Activated CD8-positive, alpha-beta memory T cell treated with anti-CD3 and anti-CD28 coated beads for 24 hours (primary cell): ENCODE data around the gene SLC2A4RG.
A peak's percentile ranks its signal among the peaks of the same experiment; 100 is the strongest.

Experiments used
- DNase-seq: peaks from one replicate; pipeline ENCODE4 v3.0.0-alpha.2; 2020

SLC2A4RG gene

DNA sequence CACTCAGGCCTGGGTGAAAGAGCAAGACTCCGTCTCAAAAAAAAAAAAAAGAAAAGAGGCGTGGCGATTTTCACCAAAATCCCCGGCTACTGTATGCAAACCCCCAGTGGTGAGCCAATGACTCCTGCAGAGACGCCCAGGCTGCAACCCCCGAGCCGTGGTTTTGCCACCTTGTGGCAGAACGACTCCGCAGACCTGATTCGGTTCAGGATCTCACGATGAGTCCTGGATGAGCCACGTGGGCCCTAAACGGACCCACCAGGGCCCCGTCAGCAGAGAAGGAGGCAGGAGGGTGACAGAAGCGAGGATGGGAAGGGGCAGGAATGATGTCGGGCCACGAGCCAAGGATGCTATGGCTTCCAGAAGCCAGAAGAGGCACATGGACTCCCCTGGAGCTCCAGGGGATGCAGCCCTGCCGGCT is 42.5 kb downstream of the SLC2A4RG start:
- DNase-seq = peak; percentile 78

DNA sequence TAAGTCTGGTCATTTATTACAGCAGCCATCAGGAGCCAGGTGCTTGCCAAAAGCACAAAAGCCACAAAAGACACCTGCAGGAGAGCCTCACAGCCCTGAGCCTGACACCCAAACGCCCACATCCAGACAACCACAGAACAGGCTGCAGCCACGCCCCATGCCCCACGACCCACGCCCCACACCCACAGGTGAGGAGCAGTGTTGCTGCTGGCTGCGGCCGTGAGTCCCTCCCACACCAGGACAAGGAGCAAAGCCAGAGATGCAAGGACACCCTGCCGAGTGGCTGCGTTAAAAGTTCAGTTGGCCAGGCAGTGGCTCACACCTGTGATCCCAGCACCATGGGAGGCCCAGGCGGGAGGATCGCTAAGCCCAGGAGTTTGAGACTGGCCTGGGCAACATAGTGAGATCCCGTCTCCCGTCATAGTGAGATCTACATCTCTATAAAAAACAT is 43.0 kb downstream of the SLC2A4RG start:
- DNase-seq = no peak

DNA sequence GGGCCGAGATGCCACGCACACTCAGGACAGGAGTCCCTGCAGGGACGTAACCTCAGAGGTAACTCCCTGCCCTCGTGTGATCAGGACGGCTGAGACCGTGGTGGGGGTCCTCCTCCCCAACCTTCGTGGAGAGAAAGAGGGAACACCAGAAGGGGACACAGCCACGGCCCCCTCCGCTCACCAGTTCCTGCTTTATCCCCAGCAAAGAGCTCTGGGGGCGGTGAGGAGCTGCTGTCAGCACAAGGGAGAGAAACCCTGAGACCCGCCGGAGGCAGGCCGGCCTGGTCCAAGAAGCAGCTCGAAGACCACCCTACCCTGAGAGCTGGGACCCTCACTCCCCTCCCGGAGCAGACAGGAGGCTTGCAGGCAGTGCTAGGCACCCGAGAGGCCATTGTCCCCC is 44.4 kb downstream of the SLC2A4RG start:
- DNase-seq = no peak

DNA sequence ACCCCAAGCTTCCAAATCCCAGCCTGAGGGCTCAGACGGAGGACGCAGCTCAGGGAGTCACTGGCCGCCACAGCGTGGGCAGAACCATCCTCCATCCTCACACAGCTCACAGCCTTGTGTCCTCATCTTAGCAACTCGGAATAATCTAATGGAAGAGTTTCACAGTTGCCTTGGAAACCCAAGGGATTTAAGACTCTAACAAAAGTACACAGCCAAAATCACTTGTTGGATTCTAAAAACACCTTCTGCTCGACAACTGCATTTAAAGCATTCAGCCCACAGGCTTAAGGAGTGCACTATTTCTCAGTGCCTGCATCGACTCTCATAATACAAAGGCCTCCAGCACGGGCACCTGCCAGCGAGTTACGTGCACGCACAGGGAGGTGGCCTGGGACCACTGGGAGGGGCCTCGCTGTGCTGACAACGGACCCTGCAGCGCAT is 46.1 kb downstream of the SLC2A4RG start:
- DNase-seq = no peak

DNA sequence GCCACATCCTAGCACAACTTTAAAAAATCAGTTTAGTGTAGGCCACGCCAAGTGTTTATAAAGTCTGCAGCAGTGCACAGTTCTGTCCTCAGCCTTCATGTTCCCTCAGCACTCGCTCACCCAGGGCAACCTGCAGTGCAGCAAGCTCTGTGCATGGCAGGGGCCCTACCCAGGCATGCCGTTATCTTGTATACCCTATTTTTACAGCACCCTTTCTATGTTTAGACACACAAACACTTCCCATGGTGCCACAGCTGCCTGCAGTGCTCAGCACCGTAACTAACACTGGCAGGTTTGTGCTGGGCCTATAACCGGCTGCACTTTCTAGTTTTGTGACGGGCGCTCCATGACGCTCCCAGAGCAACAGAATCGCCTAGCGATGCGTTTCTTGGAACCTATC is 47.7 kb downstream of the SLC2A4RG start:
- DNase-seq = no peak

DNA sequence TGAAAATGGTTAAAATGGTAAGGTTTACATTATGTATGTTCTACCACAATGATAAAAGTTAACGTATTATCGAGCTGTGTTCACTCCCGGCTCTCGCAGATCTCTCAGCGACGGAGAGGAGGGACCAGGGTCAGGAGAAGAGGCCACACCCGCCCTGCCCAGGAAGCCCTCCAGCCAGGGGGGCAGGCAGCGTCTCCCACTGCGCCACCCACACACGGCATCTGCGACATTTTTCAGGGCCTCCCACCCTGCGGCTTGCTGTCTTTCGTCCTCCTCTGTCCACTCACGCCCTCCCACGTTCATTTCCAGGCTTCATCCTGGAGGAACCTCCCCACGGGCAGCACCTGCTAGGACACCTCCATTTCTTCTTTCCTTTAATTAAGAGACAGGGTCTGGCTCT is 48.2 kb downstream of the SLC2A4RG start:
- DNase-seq = no peak

DNA sequence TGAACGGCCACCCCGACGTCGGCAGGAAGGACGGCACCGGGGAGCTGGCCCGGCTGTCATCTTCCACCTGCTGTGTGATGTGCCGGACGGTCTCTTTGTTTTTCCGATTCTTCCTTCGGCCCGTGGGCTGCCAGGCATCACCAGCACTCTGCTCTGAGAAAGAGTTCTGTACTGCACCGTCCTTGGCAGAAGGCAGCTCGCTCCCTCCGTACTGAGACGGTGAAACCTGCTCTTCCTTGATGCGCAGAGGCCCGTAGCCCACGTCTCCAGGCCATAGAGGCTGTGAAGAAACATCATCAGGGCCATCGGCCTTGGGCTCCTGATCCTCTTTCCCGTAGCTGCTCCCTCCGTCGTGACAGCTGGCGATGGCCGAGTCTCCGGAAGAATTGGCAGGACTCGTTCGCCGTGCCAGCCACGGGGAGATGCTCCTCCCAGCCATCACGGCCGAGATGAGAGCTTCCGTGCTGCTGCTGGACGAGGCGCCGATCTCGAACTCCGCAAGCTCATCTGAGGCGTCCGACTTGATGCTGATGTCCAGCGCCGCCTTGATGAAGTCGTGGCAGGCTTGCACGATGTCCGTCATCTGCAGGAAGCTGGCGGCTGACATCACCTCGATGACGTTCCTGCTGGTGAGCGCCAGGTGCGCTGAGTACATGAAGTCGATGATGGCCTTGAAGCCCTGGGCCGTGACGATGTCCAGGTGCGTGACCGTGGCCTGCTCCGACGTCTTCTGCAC is 50.4 kb downstream of the SLC2A4RG start:
- no peak for DNase-seq

DNA sequence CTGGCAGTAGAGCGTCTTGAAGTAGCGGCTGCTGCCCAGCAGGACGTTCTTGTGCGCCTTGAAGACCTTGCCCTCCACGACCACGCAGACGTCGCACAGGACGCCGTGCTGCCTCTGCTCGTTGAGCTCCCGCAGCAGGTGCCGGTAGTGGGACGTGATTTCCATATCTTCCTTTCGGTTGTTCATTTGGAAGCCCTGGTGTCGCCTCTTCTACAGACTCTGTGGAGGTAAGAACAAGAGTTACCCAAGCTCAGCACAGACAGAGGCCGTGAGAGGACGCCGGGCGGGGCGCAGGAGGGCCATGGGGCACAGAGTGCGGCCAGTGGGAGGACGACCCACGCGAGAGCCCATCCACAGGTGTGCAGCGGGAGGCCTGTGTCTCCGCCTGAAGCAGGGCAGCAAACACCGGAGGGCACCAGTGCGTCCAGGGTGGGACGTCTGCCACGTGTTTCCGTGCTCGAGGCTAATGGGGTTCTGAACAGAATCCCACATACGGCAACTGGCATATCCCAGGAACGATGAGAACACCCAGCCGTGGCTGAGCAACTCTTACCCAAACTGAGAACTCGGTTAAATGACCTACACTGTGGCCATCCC is 51.1 kb downstream of the SLC2A4RG start:
- no peak for DNase-seq

DNA sequence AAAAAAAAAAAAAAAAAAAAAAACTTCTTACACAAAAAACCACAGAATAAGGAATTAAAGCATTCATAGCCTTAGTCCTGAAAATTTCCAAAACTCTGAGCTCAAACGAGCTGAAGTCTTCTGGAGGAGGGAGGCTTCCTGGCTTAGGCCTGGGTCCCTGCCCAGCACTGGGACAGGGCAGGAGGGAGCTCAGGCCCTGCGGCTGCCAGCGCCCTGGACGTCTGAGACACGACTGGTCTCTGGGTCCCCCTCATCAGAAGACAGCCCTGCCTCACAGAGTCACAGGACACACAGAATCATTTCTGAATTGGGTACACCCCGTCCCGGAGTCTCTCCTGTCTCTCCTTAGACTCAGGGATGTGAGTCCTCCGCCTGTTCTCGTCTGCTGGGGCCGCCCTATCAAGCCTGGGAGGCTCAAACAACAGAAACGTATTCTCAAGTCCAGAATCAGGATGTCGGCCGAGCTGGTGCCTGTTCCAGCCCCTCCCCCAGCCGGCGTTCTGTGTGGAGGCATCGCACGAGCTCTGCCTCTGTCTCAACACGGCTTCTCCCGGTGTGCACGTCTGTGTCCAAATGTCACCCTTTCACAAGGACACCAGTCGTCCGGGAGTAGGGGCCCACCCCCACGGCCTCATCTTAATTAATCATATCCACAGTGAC is 52.1 kb downstream of the SLC2A4RG start:
- DNase-seq = no peak

DNA sequence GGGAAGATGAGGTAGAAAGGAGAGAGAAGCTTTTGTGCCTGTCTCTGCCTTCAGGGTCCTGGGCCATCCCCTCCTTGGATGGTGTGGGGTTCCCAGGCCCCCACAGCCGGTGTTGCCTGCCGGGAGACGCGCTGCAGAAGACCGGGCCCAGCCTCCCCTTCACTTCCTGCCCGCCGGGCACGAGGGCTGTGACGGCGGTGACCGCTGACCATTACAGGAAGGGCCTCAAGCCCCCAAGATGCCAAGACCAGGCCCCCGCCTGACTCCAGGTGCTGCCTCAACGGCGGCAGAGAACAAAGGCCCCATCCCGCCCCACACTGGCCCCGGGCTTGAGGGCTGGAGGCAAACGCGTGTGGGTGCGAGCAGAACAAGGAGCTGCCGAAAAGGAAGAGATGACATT is 53.3 kb downstream of the SLC2A4RG start:
- no peak for DNase-seq
